Suprapubic skin (tissue), 4 donors: ENCODE data around the gene PCNT. TPM values are rescaled to one million over a fixed set of nuclear protein-coding genes. Genes with fewer than 3 reads are reported as not detected.

Source experiments
- DNase-seq, 2 donors: peaks; one replicate each; pipeline ENCODE4 v3.0.0-alpha.2; 2019; ENCODE audit warnings: low spot score in 2 of 2
- H3K27ac ChIP-seq: fragments of 200-600 bp; sonication (generic); one replicate; pipeline ENCODE4 v1.5.1; 2019
- H3K27me3 ChIP-seq: fragments of 200-600 bp; sonication (generic); one replicate; pipeline ENCODE4 v1.5.1; 2019
- H3K36me3 ChIP-seq: fragments of 200-600 bp; sonication (generic); one replicate; pipeline ENCODE4 v1.5.1; 2019
- H3K4me1 ChIP-seq: fragments of 200-600 bp; sonication (generic); one replicate; pipeline ENCODE4 v1.5.1; 2019
- H3K4me3 ChIP-seq: fragments of 200-600 bp; sonication (generic); one replicate; pipeline ENCODE4 v1.5.1; 2019; ENCODE audit warnings: mild to moderate bottlenecking
- H3K9me3 ChIP-seq: fragments of 200-600 bp; sonication (generic); one replicate; pipeline ENCODE4 v1.5.1; 2019
- CTCF ChIP-seq, 2 donors: fragments of 200-600 bp in 1 of 2; fragments of 450-650 bp in 1 of 2; sonication (generic) in 1 of 2; IDR thresholded peaks; one replicate each; pipeline ENCODE4 v1.5.1; 2016 to 2019; ENCODE audit warnings: antibody characterized with exemption in 2 of 2, mild to moderate bottlenecking in 1 of 2, moderate library complexity in 1 of 2
- EP300 ChIP-seq: sonication (generic); formaldehyde crosslinking; IDR thresholded peaks from one replicate; pipeline ENCODE4 v1.6.1; 2017; ENCODE audit warnings: antibody characterized with exemption
- POLR2A ChIP-seq, 2 donors: fragments of 450-650 bp; IDR thresholded peaks; one replicate each; pipeline ENCODE4 v1.6.1; 2017; ENCODE audit warnings: antibody characterized with exemption in 2 of 2, mild to moderate bottlenecking in 2 of 2, moderate library complexity in 2 of 2
- POLR2AphosphoS5 ChIP-seq, 3 donors: sonication (generic); formaldehyde crosslinking; IDR thresholded peaks; one replicate each; pipeline ENCODE4 v1.6.1; 2017; ENCODE audit warnings: antibody characterized with exemption in 3 of 3
- WGBS: methylation state at CpG from one replicate; pipeline ENCODE4 v1.1.5; 2018; 5-methylcytosine and 5-hydroxymethylcytosine counted together
- total RNA-seq, 4 donors: library from RNA; depleted of rRNA; stranded (reverse); fragments of >200 nt; gene quantifications; one replicate each; pipeline ENCODE4 v1.1.0, GENCODE V29; 2016

PCNT gene
- total RNA-seq, 4 donors from 2014 or later: 27.4 to 65.2 (median 47.0) TPM

GRCh38 chr21:46465651-46466050 is 141.7 kb downstream of the PCNT start:
- Histone ChIP-seq H3K4me3 (no peak overlapping the region), H3K27me3 (no peaks in the 10 kb centered on the region), H3K36me3 (peaks cover 7% of the 10 kb centered on the region), H3K9me3 (no peaks in the 10 kb centered on the region), H3K4me1 (peaks cover 3% of the 10 kb centered on the region), H3K27ac (no peak overlapping the region)
- 81% methylated on average over 3 of the region's 3 CpGs for WGBS
- DNase-seq: no peak
- TF ChIP-seq POLR2A (IDR thresholded peaks at IDR 0.05) (no peak), CTCF (IDR thresholded peaks at IDR 0.05) (no peak)

GRCh38 chr21:46468108-46468774 is 144.3 kb downstream of the PCNT start:
- no peak for DNase-seq
- Histone ChIP-seq H3K4me3 (no peak overlapping the region), H3K4me1 (no peaks in the 10 kb centered on the region), H3K27ac (no peak overlapping the region), H3K27me3 (no peaks in the 10 kb centered on the region), H3K9me3 (no peaks in the 10 kb centered on the region), H3K36me3 (peaks cover 7% of the 10 kb centered on the region)
- TF ChIP-seq CTCF (IDR thresholded peaks at IDR 0.05) (no peak), POLR2A (IDR thresholded peaks at IDR 0.05) (no peak), POLR2AphosphoS5 (IDR thresholded peaks at IDR 0.05) (no peak), EP300 (no peak)
- 64% methylated on average over 6 of the region's 6 CpGs for WGBS

- H3K9me3 ChIP-seq: no peaks in the 10 kb centered on the region
- no peak for DNase-seq
- H3K27ac ChIP-seq: no peak overlapping the region
- no peaks in the 10 kb centered on the region for H3K4me1 ChIP-seq
- no peak for TF ChIP-seq POLR2AphosphoS5 (IDR thresholded peaks at IDR 0.05)
- no peak for TF ChIP-seq POLR2A (IDR thresholded peaks at IDR 0.05)
- TF ChIP-seq CTCF (IDR thresholded peaks at IDR 0.05): no peak
- TF ChIP-seq EP300: no peak
- H3K4me3 ChIP-seq: no peak overlapping the region
- WGBS: 86% methylated on average over 3 of the region's 3 CpGs
- H3K27me3 ChIP-seq: no peaks in the 10 kb centered on the region
- peaks cover 3% of the 10 kb centered on the region for H3K36me3 ChIP-seq
Measured at GRCh38 chr21:46469275-46469674, 145.3 kb downstream of the PCNT start.

- Histone ChIP-seq H3K4me1 (no peaks in the 10 kb centered on the region), H3K36me3 (peaks cover 3% of the 10 kb centered on the region), H3K27ac (no peak overlapping the region), H3K27me3 (no peaks in the 10 kb centered on the region), H3K9me3 (no peaks in the 10 kb centered on the region), H3K4me3 (no peak overlapping the region)
- no peak for TF ChIP-seq CTCF (IDR thresholded peaks at IDR 0.05)
- TF ChIP-seq EP300: no peak
- no peak for TF ChIP-seq POLR2AphosphoS5 (IDR thresholded peaks at IDR 0.05)
- no peak for TF ChIP-seq POLR2A (IDR thresholded peaks at IDR 0.05)
- WGBS: 89% methylated on average over 1 of the region's 1 CpG
- DNase-seq: no peak
Measured at GRCh38 chr21:46471514-46471913, 147.6 kb downstream of the PCNT start.

GRCh38 chr21:46472246-46472645 is 148.3 kb downstream of the PCNT start:
- no peak for DNase-seq
- no peaks in the 10 kb centered on the region for H3K27me3 ChIP-seq
- no peak overlapping the region for H3K27ac ChIP-seq
- 77% methylated on average over 6 of the region's 6 CpGs for WGBS
- H3K36me3 ChIP-seq: peaks cover 3% of the 10 kb centered on the region
- H3K4me1 ChIP-seq: no peaks in the 10 kb centered on the region
- no peaks in the 10 kb centered on the region for H3K9me3 ChIP-seq
- H3K4me3 ChIP-seq: no peak overlapping the region
- TF ChIP-seq EP300: no peak
- TF ChIP-seq POLR2AphosphoS5 (IDR thresholded peaks at IDR 0.05): no peak
- TF ChIP-seq CTCF (IDR thresholded peaks at IDR 0.05): no peak
- TF ChIP-seq POLR2A (IDR thresholded peaks at IDR 0.05): no peak
